CD4-positive, alpha-beta memory T cell (primary cell): ENCODE data around the gene GEN1. TPM values are rescaled to one million over a fixed set of nuclear protein-coding genes. Genes with fewer than 3 reads are reported as not detected.

Experiments
- CTCF ChIA-PET: fragments of 350-600 bp; sonication (Branson Sonifier 250); formaldehyde crosslinking; loops from one replicate; lab custom pipeline; 2021; ENCODE audit warnings: inconsistent platforms; ENCODE audit not compliant: partially characterized antibody; lab: Charles Lee
- POLR2A ChIA-PET: fragments of 350-600 bp; sonication (Branson Sonifier 250); formaldehyde crosslinking; loops from one replicate; lab custom pipeline; 2021; ENCODE audit not compliant: partially characterized antibody; lab: Charles Lee
- DNase-seq, 5 donors: peaks; one replicate each; pipeline versions ENCODE4 v3.0.0 to v3.0.0-alpha.2; 2020 to 2022; ENCODE audit warnings: mixed read lengths in 1 of 5
- H3K27ac ChIP-seq: one replicate; pipeline ENCODE4 v1.7.0; 2013; ENCODE audit warnings: low read depth, low read length
- H3K27me3 ChIP-seq: 2 replicates; pipeline ENCODE4 v1.7.0; 2013; ENCODE audit warnings: mild to moderate bottlenecking, low read length, moderate library complexity; ENCODE audit not compliant: insufficient read depth
- H3K36me3 ChIP-seq: 2 replicates; pipeline ENCODE4 v1.7.0; 2013; ENCODE audit warnings: mild to moderate bottlenecking, low read length, moderate library complexity; ENCODE audit not compliant: insufficient read depth
- H3K4me1 ChIP-seq: 2 replicates; pipeline ENCODE4 v1.7.0; 2013; ENCODE audit warnings: mild to moderate bottlenecking, low read length, moderate library complexity; ENCODE audit not compliant: insufficient read depth
- H3K4me3 ChIP-seq, 2 donors: one replicate each; pipeline ENCODE4 v1.7.0; 2013; ENCODE audit warnings: low read length in 2 of 2, mild to moderate bottlenecking in 1 of 2
- H3K9me3 ChIP-seq, 2 donors: one replicate each; pipeline ENCODE4 v1.7.0; 2013; ENCODE audit warnings: low read length in 2 of 2, control low read depth in 1 of 2; ENCODE audit not compliant: control insufficient read depth in 1 of 2
- H3K27ac Mint-ChIP-seq, 7 donors: one replicate each; pipeline ENCODE4 v1.8.0; 2020 to 2021; ENCODE audit warnings: mixed read lengths in 7 of 7, mild to moderate bottlenecking in 6 of 7, inconsistent platforms in 3 of 7, moderate library complexity in 3 of 7
- H3K27me3 Mint-ChIP-seq, 2 donors: one replicate each; pipeline ENCODE4 v1.8.0; 2020 to 2021; ENCODE audit warnings: mixed read lengths in 2 of 2
- H3K36me3 Mint-ChIP-seq, 2 donors: one replicate each; pipeline ENCODE4 v1.8.0; 2020 to 2021; ENCODE audit warnings: mixed read lengths in 2 of 2, inconsistent platforms in 1 of 2, mild to moderate bottlenecking in 1 of 2
- H3K4me1 Mint-ChIP-seq, 4 donors: one replicate each; pipeline ENCODE4 v1.8.0; 2020 to 2021; ENCODE audit warnings: mixed read lengths in 4 of 4, mild to moderate bottlenecking in 1 of 4
- H3K4me3 Mint-ChIP-seq, 8 donors: one replicate each; pipeline ENCODE4 v1.8.0; 2020 to 2021; ENCODE audit warnings: mixed read lengths in 8 of 8, mild to moderate bottlenecking in 7 of 8, moderate library complexity in 6 of 8, inconsistent platforms in 3 of 8
- H3K9me3 Mint-ChIP-seq, 8 donors: one replicate each; pipeline ENCODE4 v1.8.0; 2020 to 2021; ENCODE audit warnings: mixed read lengths in 8 of 8, mild to moderate bottlenecking in 5 of 8, inconsistent platforms in 3 of 8, moderate library complexity in 1 of 8
- intact Hi-C: fragments of 100-400 bp; cut with micrococcal nuclease; formaldehyde crosslinking; loops from one replicate; pipeline ENCODE4 v1.15.1; 2023
- polyA plus RNA-seq, 2 donors: library from polyadenylated mRNA; unstranded; fragments of 300-500 nt; fragmentation: Illumina TruSeq; gene quantifications; one replicate each; pipeline ENCODE4 v1.2.3, GENCODE V29; 2021
- total RNA-seq, 2 experiments: library from RNA; stranded (reverse); gene quantifications; one replicate each; pipeline ENCODE4 v1.2.3, GENCODE V29; 2021

Gene GEN1
- total and polyA plus RNA-seq, 4 experiments from 2014 or later: 0.22 to 6.2 (median 3.4) TPM

DNA sequence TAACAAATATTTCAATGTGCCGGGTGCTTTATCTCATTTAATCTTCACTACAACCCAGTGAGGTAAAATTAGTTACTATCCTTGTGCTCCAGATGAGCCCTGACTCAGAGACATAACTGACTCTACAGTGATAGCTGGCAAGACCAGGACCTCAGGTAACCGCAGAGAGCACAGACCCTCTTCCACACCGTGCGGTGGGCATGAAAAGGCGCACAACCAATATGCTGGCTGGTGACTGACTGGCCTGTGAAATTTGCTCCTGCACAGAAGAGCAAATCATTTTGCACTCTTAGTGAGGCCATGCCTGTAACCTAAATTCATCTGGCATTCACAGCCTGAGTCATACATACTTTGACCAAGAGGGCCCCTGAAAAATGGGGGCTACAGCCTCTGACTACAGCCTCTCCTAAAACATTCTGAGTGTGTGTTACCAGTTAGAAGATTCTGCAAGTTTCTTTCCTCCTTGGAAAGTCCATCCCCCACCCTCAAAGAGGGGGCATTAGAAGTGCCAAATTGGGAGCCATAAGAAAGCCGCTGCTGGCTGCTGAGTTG is 39.9 kb downstream of the GEN1 start:
- ChIA-PET POLR2A (no interaction called here), CTCF (no interaction called here)
- Histone ChIP-seq H3K27me3 (no peaks in the 10 kb centered on the region), H3K27ac (no peak overlapping the region), H3K9me3 (no peaks in the 10 kb centered on the region), H3K36me3 (no peaks in the 10 kb centered on the region), H3K4me1 (no peaks in the 10 kb centered on the region), H3K4me3 (no peak overlapping the region)
- intact Hi-C loops: no loop called here
- no peak for DNase-seq
- Mint-ChIP-seq H3K27ac (no peak overlapping the region), H3K27me3 (peaks cover 22 to 39% of the 10 kb centered on the region in 2 donors), H3K4me1 (no peaks in the 10 kb centered on the region), H3K4me3 (no peak overlapping the region), H3K9me3 (peaks cover 0 to 2% (median 0%) of the 10 kb centered on the region in 8 donors), H3K36me3 (no peaks in the 10 kb centered on the region)

DNA sequence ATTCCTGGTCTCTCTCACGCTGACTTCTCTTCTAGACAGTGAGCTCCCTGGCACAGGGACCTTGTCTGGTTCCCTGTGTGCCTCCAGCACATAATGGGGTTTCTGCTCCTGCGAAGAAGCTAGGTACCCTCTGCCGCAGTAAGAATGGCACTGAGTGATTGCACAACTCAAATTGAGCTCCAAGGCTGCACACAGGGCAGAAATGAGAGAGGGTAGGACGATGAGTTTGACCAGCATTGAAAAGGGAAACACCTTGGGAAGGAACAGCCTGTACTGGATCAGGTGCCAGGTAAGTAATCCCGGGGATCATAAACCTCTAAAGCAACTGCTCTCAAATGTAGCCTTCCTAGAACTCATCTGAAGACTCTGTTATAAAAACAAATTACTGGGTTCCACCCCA is 41.4 kb downstream of the GEN1 start:
- peaks cover 24 to 39% of the 10 kb centered on the region in 2 donors for H3K27me3 Mint-ChIP-seq
- CTCF ChIA-PET: no interaction called here
- no peaks in the 10 kb centered on the region for H3K36me3 Mint-ChIP-seq

GRCh38 chr2:17798338-17798737 is 44.4 kb downstream of the GEN1 start:
- H3K9me3 Mint-ChIP-seq: peaks cover 0 to 2% (median 0%) of the 10 kb centered on the region in 8 donors
- POLR2A ChIA-PET: no interaction called here
- no peaks in the 10 kb centered on the region for H3K4me1 ChIP-seq

More for the DNA sequence above, 41.4 kb downstream of the GEN1 start:
- no peak for DNase-seq
- Histone ChIP-seq H3K27ac (no peak overlapping the region), H3K9me3 (no peaks in the 10 kb centered on the region), H3K4me1 (no peaks in the 10 kb centered on the region), H3K27me3 (no peaks in the 10 kb centered on the region), H3K4me3 (no peak overlapping the region), H3K36me3 (no peaks in the 10 kb centered on the region)
- Mint-ChIP-seq H3K4me3 (no peak overlapping the region), H3K9me3 (peaks cover 0 to 2% (median 0%) of the 10 kb centered on the region in 8 donors), H3K27ac (no peak overlapping the region), H3K4me1 (no peaks in the 10 kb centered on the region)
- intact Hi-C loops: no loop called here
- POLR2A ChIA-PET: no interaction called here

DNA sequence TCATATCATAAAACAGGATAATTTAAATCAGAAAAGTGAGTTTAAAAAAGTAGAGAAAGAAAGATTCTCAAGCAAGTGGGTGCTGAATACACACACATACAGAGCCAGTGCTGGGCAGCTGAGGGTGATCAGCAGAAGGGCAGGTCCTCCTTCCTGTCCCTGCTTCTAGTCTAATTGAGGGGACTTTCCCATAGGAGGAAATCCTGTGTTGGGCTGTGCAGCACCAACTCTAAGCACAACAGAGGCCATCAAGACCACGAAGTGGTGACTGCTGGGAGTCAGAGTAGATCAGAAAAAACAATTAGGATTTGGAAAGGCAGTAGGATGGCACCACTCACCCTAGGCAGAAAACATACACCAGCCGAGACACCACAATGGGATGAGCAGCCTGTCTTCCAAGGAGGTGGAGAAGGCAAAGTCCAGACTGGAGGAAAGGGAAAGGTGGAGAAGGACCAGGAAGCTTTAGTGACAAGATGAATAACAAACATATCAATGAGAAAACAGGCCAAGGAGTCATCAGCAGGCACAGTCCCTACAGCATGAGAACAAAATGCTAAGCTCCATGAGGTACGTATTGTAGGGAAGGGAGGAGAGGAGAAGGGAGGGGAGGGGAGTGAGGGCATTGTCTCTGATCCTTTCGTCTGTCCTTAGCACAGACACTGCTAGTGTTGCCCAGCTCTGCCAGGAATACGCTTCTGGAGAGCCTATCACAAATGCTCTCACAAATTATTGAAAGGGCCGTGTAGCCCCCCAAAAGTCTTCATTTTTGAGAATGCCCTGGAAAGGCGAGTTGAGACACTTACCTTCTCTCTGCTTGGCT is 45.6 kb downstream of the GEN1 start:
- H3K27ac Mint-ChIP-seq: no peak overlapping the region
- peaks cover 16 to 19% of the 10 kb centered on the region in 2 donors for H3K27me3 Mint-ChIP-seq
- H3K4me3 Mint-ChIP-seq: no peak overlapping the region
- Histone ChIP-seq H3K4me3 (no peak overlapping the region), H3K9me3 (no peaks in the 10 kb centered on the region), H3K27ac (no peak overlapping the region), H3K4me1 (no peaks in the 10 kb centered on the region), H3K36me3 (no peaks in the 10 kb centered on the region), H3K27me3 (no peaks in the 10 kb centered on the region)
- POLR2A ChIA-PET: no interaction called here
- CTCF ChIA-PET: interaction anchor here (1.0 kb wide), 1 partner anchor 80 kb away, joined by 3 read pairs; no protein-coding TSS in a partner anchor
- no peaks in the 10 kb centered on the region for H3K4me1 Mint-ChIP-seq
- DNase-seq: no peak
- H3K9me3 Mint-ChIP-seq: peaks cover 0 to 2% (median 0%) of the 10 kb centered on the region in 8 donors
- H3K36me3 Mint-ChIP-seq: no peaks in the 10 kb centered on the region
- intact Hi-C loops: no loop called here

More at GRCh38 chr2:17798338-17798737, 44.4 kb downstream of the GEN1 start:
- Histone ChIP-seq H3K4me3 (no peak overlapping the region), H3K9me3 (no peaks in the 10 kb centered on the region), H3K27me3 (no peaks in the 10 kb centered on the region), H3K27ac (no peak overlapping the region), H3K36me3 (no peaks in the 10 kb centered on the region)
- Mint-ChIP-seq H3K27me3 (peaks cover 12 to 22% of the 10 kb centered on the region in 2 donors), H3K27ac (no peak overlapping the region), H3K4me3 (no peak overlapping the region), H3K4me1 (no peaks in the 10 kb centered on the region), H3K36me3 (no peaks in the 10 kb centered on the region)
- CTCF ChIA-PET: no interaction called here
- intact Hi-C loops: no loop called here
- no peak for DNase-seq

DNA sequence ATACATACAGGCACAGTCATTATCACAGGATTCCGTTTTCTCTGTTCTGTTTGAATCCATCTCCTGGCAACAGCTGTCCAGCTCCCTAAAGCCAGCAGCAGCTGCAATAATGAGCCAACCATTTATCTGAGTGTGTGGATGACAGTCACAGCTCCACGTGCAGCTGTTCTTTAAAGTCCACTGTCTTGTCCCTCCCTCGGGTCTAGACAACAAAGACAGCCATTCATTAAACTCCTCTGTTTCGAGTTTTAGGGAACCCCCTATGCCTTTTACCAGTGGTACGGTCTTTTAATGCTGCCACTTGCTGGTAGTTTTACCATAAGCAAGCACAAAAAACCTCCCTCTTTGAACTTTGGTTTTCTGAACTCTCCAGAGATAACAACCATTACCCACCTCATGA is 46.3 kb downstream of the GEN1 start:
- intact Hi-C loops: no loop called here
- POLR2A ChIA-PET: no interaction called here
- CTCF ChIA-PET: interaction anchor here (1.0 kb wide), 1 partner anchor 80 kb away, joined by 3 read pairs; no protein-coding TSS in a partner anchor

GRCh38 chr2:17800693-17801458 is 46.9 kb downstream of the GEN1 start:
- Histone ChIP-seq H3K27ac (no peak overlapping the region), H3K36me3 (no peaks in the 10 kb centered on the region), H3K27me3 (no peaks in the 10 kb centered on the region), H3K4me3 (no peak overlapping the region), H3K4me1 (no peaks in the 10 kb centered on the region), H3K9me3 (no peaks in the 10 kb centered on the region)
- intact Hi-C loops: no loop called here
- H3K4me1 Mint-ChIP-seq: no peaks in the 10 kb centered on the region
- ChIA-PET CTCF (no interaction called here), POLR2A (no interaction called here)
- peaks cover 0 to 2% (median 0%) of the 10 kb centered on the region in 8 donors for H3K9me3 Mint-ChIP-seq
- H3K4me3 Mint-ChIP-seq: no peak overlapping the region
- no peaks in the 10 kb centered on the region for H3K36me3 Mint-ChIP-seq
- no peak for DNase-seq
- peaks cover 10 to 15% of the 10 kb centered on the region in 2 donors for H3K27me3 Mint-ChIP-seq
- peak overlapping the region in 1 of 7 donors; percentile 57 for H3K27ac Mint-ChIP-seq

More for the DNA sequence above, 46.3 kb downstream of the GEN1 start:
- H3K27me3 Mint-ChIP-seq: peaks cover 13 to 18% of the 10 kb centered on the region in 2 donors
- Histone ChIP-seq H3K4me1 (no peaks in the 10 kb centered on the region), H3K27me3 (no peaks in the 10 kb centered on the region), H3K36me3 (no peaks in the 10 kb centered on the region), H3K4me3 (no peak overlapping the region), H3K9me3 (no peaks in the 10 kb centered on the region), H3K27ac (no peak overlapping the region)
- no peak for DNase-seq
- H3K27ac Mint-ChIP-seq: no peak overlapping the region
- no peak overlapping the region for H3K4me3 Mint-ChIP-seq
- no peaks in the 10 kb centered on the region for H3K36me3 Mint-ChIP-seq
- H3K4me1 Mint-ChIP-seq: no peaks in the 10 kb centered on the region
- H3K9me3 Mint-ChIP-seq: peaks cover 0 to 2% (median 0%) of the 10 kb centered on the region in 8 donors

DNA sequence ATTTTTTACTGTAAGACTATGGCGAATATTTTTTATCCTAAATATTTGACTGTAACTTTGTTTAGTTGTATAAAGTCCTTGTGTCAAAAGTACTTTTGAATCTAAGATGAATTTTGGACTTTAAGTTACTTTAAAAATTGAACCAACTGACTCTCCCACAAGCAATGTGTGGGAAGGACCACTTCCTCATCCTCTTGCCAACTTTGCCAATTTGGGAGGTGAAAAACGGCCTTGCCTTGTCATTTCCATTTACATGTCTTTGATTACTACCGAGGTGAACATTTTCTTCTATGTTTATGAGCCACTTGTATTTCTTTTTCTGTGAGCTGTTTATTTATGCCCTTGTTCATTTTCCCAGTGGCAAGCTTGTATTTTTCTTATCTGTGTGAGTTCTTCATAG is 49.6 kb downstream of the GEN1 start:
- H3K4me3 ChIP-seq: no peak overlapping the region
- POLR2A ChIA-PET: no interaction called here

More for the DNA sequence above, 49.6 kb downstream of the GEN1 start:
- no peak overlapping the region for H3K4me3 Mint-ChIP-seq
- no peak overlapping the region for H3K27ac ChIP-seq
- peaks cover 0 to 2% (median 0%) of the 10 kb centered on the region in 8 donors for H3K9me3 Mint-ChIP-seq
- no peaks in the 10 kb centered on the region for H3K36me3 ChIP-seq
- no peak for DNase-seq
- intact Hi-C loops: no loop called here
- CTCF ChIA-PET: no interaction called here
- H3K36me3 Mint-ChIP-seq: no peaks in the 10 kb centered on the region
- no peaks in the 10 kb centered on the region for H3K4me1 ChIP-seq
- no peaks in the 10 kb centered on the region for H3K9me3 ChIP-seq
- H3K27ac Mint-ChIP-seq: no peak overlapping the region
- H3K4me1 Mint-ChIP-seq: no peaks in the 10 kb centered on the region
- no peaks in the 10 kb centered on the region for H3K27me3 ChIP-seq
- H3K27me3 Mint-ChIP-seq: peaks cover 9 to 10% of the 10 kb centered on the region in 2 donors
